ENCODE results near the gene SLC39A2.
"Not testable (repeated sequence)": the region's sequence is repeated elsewhere in the genome, so short reads cannot be mapped to it uniquely, and the experiment has no call there.

The SLC39A2 gene

DNA sequence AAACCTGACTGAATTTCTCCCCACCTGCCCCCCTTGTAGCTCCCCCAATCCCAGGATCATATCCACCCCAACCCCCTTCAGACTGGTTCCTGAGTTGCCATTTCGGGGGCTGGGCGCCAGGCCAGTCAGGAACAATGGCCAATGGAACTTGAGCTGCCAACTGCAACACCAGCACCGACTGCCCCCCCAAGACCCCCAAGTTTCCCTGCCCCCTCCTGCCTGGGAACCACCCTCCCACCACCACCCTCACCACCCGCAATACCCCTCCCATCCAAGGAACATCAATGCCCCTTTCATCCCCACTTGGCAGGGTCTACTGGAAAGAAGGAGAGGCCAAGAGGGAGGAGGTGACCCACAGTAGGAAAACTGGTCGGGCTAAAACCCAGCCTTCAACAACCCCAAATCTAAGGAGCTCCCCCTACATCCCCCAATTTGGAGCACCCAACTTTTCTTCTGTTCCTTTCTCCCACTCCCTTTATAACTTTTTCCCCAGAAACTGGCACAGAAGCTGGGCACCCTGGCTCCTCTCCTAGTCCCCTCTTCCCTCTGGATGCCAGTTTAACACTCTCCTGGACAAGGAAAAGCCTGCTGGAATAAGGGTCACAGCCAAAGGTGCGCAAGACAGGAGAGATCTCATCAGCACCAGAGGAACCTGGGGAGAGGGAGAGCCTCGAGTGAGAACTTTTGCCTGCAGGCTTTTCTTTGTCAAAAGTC lies 27.3 kb downstream of the SLC39A2 start:
- DNase-seq, result no peak

DNA sequence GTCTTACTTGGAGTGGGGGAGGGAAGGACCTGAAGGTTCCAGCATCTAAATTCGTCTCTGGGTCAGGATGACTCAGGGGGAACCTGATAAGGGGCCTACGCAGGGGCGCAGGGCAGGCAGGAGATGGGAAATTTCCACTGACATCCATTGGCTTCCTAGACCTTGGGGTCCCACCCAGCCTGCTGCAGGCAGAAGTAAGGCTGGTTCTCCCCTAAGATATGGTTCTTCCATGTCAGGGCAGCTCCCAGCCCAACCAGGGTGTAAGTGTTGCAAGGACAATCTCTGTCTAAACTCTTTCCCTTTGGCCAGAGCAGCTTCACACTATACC lies 27.9 kb downstream of the SLC39A2 start:
- DNase-seq, result no peak

GRCh38 chr14:21029917-21030316 lies 30.8 kb downstream of the SLC39A2 start, which contains the start of gene TPPP2:
TPPP2 (plus strand) TSS chr14:21030217; CDS start chr14:21030582, 365 bp downstream.
- DNase-seq, result no peak

DNA sequence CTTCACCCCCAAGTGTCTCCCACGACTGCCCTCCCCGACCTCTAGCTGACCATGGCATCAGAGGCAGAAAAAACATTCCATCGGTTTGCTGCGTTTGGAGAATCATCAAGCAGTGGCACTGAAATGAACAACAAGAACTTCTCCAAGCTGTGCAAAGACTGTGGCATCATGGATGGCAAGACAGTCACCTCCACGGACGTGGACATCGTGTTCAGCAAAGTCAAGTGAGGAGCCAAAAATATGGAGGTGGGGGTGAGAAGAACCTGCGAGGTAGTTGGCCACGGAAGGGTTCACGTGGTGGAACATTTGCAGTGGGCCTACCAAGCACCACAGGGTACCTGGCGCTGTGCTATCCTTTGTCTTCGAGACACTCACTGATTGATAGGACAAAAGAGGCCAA lies 31.4 kb downstream of the SLC39A2 start:
- DNase-seq, result no peak

GRCh38 chr14:21032326-21033132 lies 33.4 kb downstream of the SLC39A2 start:
- DNase-seq, result no peak

DNA sequence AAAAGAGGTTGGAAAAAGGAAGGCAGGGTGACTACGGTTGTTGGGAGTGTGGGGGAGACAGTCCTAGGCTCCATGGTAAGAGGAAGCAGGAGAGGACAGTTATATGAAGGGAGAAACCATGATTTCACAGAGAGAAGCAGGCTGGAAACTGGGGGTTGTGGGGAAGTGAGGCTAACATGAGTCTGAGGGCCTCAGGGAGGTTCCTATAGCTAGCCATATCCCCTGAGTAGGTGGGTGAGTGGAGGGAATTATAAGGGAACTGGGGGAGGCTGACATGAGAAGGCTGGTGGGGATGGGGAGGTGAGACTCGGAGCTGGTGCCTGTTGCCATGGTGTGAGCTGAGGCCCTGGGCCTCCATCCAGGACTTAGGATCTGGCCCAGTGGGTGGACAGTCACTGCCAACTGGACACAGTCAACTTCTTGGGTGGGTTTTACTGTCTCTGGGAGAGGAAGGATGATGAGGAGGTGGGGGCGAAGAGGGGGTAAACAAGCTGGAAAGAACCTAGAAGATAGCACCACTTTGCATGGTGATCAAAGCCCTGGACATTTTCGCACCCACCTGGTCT lies 34.1 kb downstream of the SLC39A2 start:
- no peak for DNase-seq

DNA sequence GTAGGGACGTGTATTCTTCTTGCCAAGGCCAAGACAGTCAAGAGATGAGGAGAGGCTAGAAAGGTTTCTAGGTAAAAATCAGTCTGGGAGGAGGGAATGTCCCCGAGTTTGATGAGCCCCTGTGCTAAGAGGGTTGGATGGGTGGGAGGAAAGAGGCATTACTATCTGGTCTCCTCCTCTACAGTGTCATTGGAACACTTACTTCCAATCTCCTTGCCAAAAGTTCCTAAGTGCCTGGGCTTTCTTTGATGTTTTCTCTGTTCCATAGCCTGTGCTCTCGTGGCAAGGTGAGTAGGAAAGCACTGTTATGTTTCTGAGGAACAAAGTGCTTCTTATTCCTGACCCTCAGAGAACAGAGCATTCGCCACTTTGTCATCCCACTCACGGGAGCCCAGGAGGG lies 35.6 kb downstream of the SLC39A2 start, which contains the start of gene RNASE13:
Gene RNASE13 (minus strand): TSS at position 101 of the 400 bp plus-strand sequence. CDS start 519 bp downstream, outside the sequence.
- DNase-seq, result no peak

DNA sequence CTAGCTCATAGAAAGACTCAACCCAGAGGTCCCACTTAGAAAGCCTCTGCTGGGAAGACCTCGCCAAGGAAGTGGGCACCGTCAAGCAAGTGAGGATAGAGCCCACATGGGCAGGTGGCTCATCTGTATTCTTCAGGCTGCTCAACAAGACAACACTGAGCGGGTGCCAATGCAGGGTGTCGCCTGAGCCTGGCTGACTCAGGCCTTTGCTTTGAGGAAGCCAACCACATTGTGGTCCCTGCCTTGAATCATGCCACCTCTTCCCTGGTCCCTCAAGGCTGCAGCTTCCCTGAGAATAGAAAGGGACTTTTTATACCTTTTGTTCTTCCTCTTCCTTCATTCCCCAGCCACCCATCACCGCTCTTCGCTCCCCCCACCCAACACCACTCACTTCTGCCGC lies 37.7 kb downstream of the SLC39A2 start:
- no peak for DNase-seq

DNA sequence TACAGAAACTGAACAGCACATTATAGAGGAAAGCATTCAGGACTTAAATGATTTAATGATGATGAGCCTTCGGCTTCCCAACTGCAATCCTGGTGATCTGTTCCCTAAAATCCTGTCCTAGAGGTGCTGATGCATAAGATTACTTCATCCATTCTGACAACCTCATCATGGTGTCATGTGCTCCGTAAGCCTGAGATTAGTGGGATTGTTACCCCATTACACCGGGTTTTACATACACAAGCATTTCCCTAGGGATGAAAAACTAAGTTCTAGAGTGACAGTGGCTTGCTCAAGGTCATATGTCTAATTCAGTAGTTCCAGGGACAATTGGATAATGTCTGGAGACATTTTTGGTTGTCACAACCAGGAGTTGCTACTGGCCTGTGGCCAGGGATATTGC lies 38.1 kb downstream of the SLC39A2 start:
- peak; percentile 83 for DNase-seq

- peak; percentile 91 for DNase-seq
Observed at GRCh38 chr14:21038441-21039422, 39.6 kb downstream of the SLC39A2 start.

GRCh38 chr14:21039585-21040369 lies 40.7 kb downstream of the SLC39A2 start:
- DNase-seq, result peak; percentile 80

DNA sequence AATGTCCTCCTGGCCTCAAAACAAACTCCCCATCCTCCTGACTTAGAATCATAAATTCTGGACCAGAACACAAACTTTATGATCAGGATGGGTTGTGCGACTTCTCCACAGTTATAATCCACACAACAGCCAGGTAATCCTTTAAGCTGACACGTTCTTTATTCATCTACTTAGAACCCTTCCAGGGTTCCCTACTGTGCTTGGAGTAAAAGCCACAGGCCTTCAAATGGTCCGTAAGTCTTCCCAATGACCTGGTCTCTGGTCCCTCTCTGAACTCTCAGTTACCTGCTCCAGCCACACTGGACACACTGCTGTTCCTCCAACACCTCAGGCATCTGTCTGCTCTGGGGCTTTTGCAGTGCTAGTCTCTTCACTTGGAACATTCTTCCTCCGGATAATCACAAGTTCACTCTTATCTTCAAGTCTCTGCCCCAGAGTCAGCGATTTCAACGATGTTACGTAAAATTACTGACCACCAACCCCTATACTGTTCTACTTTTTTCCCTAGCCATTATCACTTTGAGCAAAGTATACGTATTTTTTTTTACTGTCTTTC lies 41.4 kb downstream of the SLC39A2 start:
- peak; percentile 70 for DNase-seq

DNA sequence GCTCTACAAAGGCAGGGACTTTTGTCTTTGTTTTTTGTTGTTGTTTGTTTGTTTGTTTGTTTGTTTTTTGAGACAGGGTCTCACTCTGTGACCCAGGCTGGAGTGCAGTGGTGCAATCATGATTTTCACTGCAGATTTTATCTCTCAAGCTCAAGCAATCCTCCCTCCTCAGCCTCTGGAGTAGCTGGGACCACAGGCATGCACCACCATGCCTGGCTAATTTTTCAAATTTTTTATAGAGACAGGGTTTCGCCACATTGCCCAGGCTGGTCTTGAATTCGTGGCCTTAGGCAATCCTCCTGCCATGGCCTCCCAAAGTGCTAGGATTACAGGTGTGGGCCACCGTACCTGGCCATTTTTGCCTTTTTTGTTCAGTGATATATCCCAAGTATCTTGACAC lies 41.8 kb downstream of the SLC39A2 start:
- not testable (repeated sequence) for DNase-seq

- no peak for DNase-seq
Observed at GRCh38 chr14:21041676-21042433, 42.8 kb downstream of the SLC39A2 start, which contains the start of gene RNASE7. RNASE7 (plus strand) TSS chr14:21042362; CDS start chr14:21042993, 631 bp downstream.

- DNase-seq, result no peak
Observed at GRCh38 chr14:21042918-21043317, 43.8 kb downstream of the SLC39A2 start.

DNA sequence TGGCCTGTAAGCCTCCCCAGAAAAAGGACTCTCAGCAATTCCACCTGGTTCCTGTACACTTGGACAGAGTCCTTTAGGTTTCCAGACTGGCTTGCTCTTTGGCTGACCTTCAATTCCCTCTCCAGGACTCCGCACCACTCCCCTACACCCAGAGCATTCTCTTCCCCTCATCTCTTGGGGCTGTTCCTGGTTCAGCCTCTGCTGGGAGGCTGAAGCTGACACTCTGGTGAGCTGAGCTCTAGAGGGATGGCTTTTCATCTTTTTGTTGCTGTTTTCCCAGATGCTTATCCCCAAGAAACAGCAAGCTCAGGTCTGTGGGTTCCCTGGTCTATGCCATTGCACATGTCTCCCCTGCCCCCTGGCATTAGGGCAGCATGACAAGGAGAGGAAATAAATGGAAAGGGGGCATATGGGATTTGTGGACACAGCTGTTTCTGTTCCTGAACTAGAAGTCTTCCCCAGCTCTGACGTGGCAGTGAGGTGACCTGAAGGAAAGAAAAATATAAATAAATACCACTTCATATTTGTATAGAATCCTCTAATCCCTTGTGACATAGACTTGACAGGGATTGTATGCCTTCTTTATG lies 44.4 kb downstream of the SLC39A2 start:
- no peak for DNase-seq

GRCh38 chr14:21043974-21044618 lies 45.0 kb downstream of the SLC39A2 start:
- peak; percentile 10 for DNase-seq

GRCh38 chr14:21047378-21047781 lies 48.3 kb downstream of the SLC39A2 start:
- DNase-seq, result no peak

DNA sequence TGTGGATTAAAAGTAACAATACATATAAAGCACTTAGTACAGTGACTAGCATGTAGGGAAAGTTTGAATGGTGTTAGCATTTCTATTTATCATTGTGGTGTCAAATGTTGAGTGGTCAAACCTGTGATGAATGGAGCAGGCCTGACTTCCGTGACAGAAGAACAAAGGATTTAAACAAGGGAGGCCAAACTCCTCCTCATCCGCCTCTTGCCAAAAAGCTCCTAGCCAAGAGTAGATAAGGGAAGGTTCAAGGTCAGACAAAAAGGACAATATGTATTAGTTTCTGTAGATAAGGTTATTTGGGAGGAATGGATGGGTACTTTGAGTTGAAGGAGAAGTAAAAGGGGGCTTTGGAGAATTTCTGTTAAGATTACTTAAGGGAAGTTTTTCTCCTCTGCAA lies 49.5 kb downstream of the SLC39A2 start:
- DNase-seq, result no peak

GRCh38 chr14:21049271-21049673 lies 50.2 kb downstream of the SLC39A2 start:
- DNase-seq, result no peak

Measured in NCI-H82 (cell line).